ENCODE data around the gene GAP43.

DNA sequence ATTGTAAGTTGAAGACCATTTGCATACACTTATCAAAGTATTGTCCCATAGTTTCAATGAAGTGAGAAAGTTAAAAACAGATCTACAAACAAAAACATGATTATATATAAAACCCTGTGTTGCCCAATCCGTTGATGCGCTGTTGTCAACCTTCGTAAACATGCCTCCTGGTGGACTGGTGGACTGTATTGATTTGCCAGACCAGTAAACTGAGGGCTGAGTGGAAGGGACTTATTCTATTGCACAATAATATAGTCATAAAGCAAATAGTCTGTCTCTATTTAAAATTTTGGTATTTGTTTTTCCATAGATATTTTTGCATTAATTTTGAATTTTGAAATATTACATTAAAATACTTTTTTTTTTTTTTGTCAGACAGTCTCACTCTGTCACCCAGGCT is 102.5 kb downstream of the GAP43 start:
- TF ChIP-seq, protein P1, sequence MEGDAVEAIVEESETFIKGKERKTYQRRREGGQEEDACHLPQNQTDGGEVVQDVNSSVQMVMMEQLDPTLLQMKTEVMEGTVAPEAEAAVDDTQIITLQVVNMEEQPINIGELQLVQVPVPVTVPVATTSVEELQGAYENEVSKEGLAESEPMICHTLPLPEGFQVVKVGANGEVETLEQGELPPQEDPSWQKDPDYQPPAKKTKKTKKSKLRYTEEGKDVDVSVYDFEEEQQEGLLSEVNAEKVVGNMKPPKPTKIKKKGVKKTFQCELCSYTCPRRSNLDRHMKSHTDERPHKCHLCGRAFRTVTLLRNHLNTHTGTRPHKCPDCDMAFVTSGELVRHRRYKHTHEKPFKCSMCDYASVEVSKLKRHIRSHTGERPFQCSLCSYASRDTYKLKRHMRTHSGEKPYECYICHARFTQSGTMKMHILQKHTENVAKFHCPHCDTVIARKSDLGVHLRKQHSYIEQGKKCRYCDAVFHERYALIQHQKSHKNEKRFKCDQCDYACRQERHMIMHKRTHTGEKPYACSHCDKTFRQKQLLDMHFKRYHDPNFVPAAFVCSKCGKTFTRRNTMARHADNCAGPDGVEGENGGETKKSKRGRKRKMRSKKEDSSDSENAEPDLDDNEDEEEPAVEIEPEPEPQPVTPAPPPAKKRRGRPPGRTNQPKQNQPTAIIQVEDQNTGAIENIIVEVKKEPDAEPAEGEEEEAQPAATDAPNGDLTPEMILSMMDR (IDR thresholded peaks at IDR 0.05; ENCODE audit: insufficient read depth, low read length, poor library complexity, severe bottlenecking) = no peak
- no peak for TF ChIP-seq EZH2phosphoT487 (conservative IDR thresholded peaks at IDR 0.05; ENCODE audit: low read length)
